Stomach (tissue), 9 donors: ENCODE results near the gene ABLIM2. TPM values are rescaled to one million over a fixed set of nuclear protein-coding genes. Genes with fewer than 3 reads are reported as not detected.

ENCODE experiments used
- DNase-seq, 2 donors: peaks; one replicate each; pipeline versions ENCODE4 v3.0.0 to v3.0.0-alpha.2; 2013 to 2019
- H3K27ac ChIP-seq, 5 donors: fragments of 200-600 bp in 4 of 5; sonication (generic) in 4 of 5; one replicate each; pipeline ENCODE4 v1.5.1; 2013 to 2019; ENCODE audit warnings: mild to moderate bottlenecking in 1 of 5, moderate library complexity in 1 of 5
- H3K27me3 ChIP-seq, 3 donors: fragments of 200-600 bp; sonication (generic); one replicate each; pipeline ENCODE4 v1.5.1; 2017 to 2019; ENCODE audit warnings: mixed run types in 1 of 3
- H3K36me3 ChIP-seq, 4 donors: fragments of 200-600 bp; sonication (generic); 1 replicate in 3 of 4; 2 replicates in 1 of 4; pipeline ENCODE4 v1.5.1; 2016 to 2019
- H3K4me1 ChIP-seq, 4 donors: fragments of 200-600 bp; sonication (generic); one replicate each; pipeline ENCODE4 v1.5.1; 2016 to 2019
- H3K4me3 ChIP-seq, 4 donors: fragments of 200-600 bp; sonication (generic) in 3 of 4; one replicate each; pipeline ENCODE4 v1.5.1; 2016 to 2019; ENCODE audit warnings: mild to moderate bottlenecking in 1 of 4
- H3K9me3 ChIP-seq, 4 donors: fragments of 200-600 bp; sonication (generic); one replicate each; pipeline ENCODE4 v1.5.1; 2016 to 2019
- CTCF ChIP-seq, 7 experiments: fragments of 450-650 bp in 4 of 7; fragments of 200-600 bp in 3 of 7; sonication (generic) in 3 of 7; IDR thresholded peaks; one replicate each; pipeline ENCODE4 v1.5.1; 2016 to 2019; ENCODE audit warnings: antibody characterized with exemption in 7 of 7, control low read depth in 2 of 7, mild to moderate bottlenecking in 1 of 7
- EP300 ChIP-seq: sonication (generic); formaldehyde crosslinking; IDR thresholded peaks from one replicate; pipeline ENCODE4 v1.6.1; 2017; ENCODE audit warnings: antibody characterized with exemption
- POLR2A ChIP-seq, 4 donors: fragments of 450-650 bp; IDR thresholded peaks; one replicate each; pipeline ENCODE4 v1.6.1; 2016; ENCODE audit warnings: antibody characterized with exemption in 4 of 4, control low read depth in 2 of 4, mild to moderate bottlenecking in 1 of 4, moderate library complexity in 1 of 4
- POLR2AphosphoS5 ChIP-seq, 3 donors: sonication (generic); formaldehyde crosslinking; IDR thresholded peaks; one replicate each; pipeline ENCODE4 v1.6.1; 2016; ENCODE audit warnings: antibody characterized with exemption in 3 of 3
- WGBS, 5 donors: extraction: QIAGEN DNeasy Blood & Tissue Kit in 3 of 5; methylation state at CpG; one replicate each; pipeline versions ENCODE4 v1.1.5 to v1.1.7; 2013 to 2018; 5-methylcytosine and 5-hydroxymethylcytosine counted together
- intact Hi-C: fragments of 100-400 bp; cut with DNase I; formaldehyde crosslinking; loops from one replicate; pipeline ENCODE4 v1.15.1; 2023; ENCODE audit warnings: low total_unique reads
- polyA plus RNA-seq, 3 donors: library from polyadenylated mRNA; stranded (reverse); fragments of 200-250 nt; gene quantifications; one replicate each; pipeline ENCODE4 v1.2.3, GENCODE V29; 2013
- total RNA-seq, 5 donors: library from RNA; depleted of rRNA; stranded (reverse); fragments of >200 nt; gene quantifications; one replicate each; pipeline versions ENCODE4 v1.1.0 to v1.2.3, GENCODE V29; 2014 to 2016
- donor health status: healthy with polysubstance abuse.
- donor health status: Bipolar disorder and iron deficiency.
- donor health status: healthy.

Gene ABLIM2
- total and polyA plus RNA-seq, 8 donors = 2.3 to 28.0 (median 5.5) TPM

GRCh38 chr4:8029689-8030088, 128.9 kb downstream of the ABLIM2 start:
- intact Hi-C loops = no loop called here
- 79 to 90% (median 84%) methylated on average over 11 to 12 of the region's 12 CpGs for WGBS, 5 donors
- DNase-seq = no peak
- H3K36me3 ChIP-seq = no peaks in the 10 kb centered on the region
- peaks cover 0 to 4% (median 0%) of the 10 kb centered on the region in 3 donors for H3K27me3 ChIP-seq
- no peaks in the 10 kb centered on the region for H3K9me3 ChIP-seq
- no peaks in the 10 kb centered on the region for H3K4me1 ChIP-seq
- H3K4me3 ChIP-seq = no peak overlapping the region
- no peak overlapping the region for H3K27ac ChIP-seq
- TF ChIP-seq CTCF (IDR thresholded peaks at IDR 0.05) = no peak
- TF ChIP-seq POLR2A (IDR thresholded peaks at IDR 0.05) = no peak
- no peak for TF ChIP-seq POLR2AphosphoS5 (IDR thresholded peaks at IDR 0.05)
- TF ChIP-seq EP300 = no peak

GRCh38 chr4:8028884-8029568, 129.6 kb downstream of the ABLIM2 start:
- no peak overlapping the region for H3K4me3 ChIP-seq
- no peak overlapping the region for H3K27ac ChIP-seq
- no peaks in the 10 kb centered on the region for H3K9me3 ChIP-seq
- no peak for TF ChIP-seq POLR2A (IDR thresholded peaks at IDR 0.05)
- no peak for TF ChIP-seq EP300
- no peak for TF ChIP-seq CTCF (IDR thresholded peaks at IDR 0.05)
- no peak for TF ChIP-seq POLR2AphosphoS5 (IDR thresholded peaks at IDR 0.05)
- intact Hi-C loops = no loop called here
- no peaks in the 10 kb centered on the region for H3K4me1 ChIP-seq
- 76 to 83% (median 77%) methylated on average over 20 of the region's 20 CpGs for WGBS, 5 donors
- no peak for DNase-seq
- peaks cover 0 to 4% (median 0%) of the 10 kb centered on the region in 3 donors for H3K27me3 ChIP-seq
- no peaks in the 10 kb centered on the region for H3K36me3 ChIP-seq

- Histone ChIP-seq H3K4me3 (no peak overlapping the region), H3K27me3 (peaks cover 0 to 4% (median 0%) of the 10 kb centered on the region in 3 donors), H3K9me3 (no peaks in the 10 kb centered on the region), H3K27ac (no peak overlapping the region), H3K4me1 (no peaks in the 10 kb centered on the region), H3K36me3 (no peaks in the 10 kb centered on the region)
- TF ChIP-seq CTCF (IDR thresholded peaks at IDR 0.05) = no peak
- no peak for TF ChIP-seq EP300
- no peak for TF ChIP-seq POLR2A (IDR thresholded peaks at IDR 0.05)
- TF ChIP-seq POLR2AphosphoS5 (IDR thresholded peaks at IDR 0.05) = no peak
- intact Hi-C loops = no loop called here
- WGBS, 5 donors = 92 to 96% (median 93%) methylated on average over 2 of the region's 2 CpGs
- DNase-seq = no peak
Observed at GRCh38 chr4:8028368-8028767, 130.2 kb downstream of the ABLIM2 start.

GRCh38 chr4:8026453-8026852, 132.2 kb downstream of the ABLIM2 start:
- H3K27me3 ChIP-seq = peaks cover 0 to 4% (median 0%) of the 10 kb centered on the region in 3 donors
- H3K9me3 ChIP-seq = no peaks in the 10 kb centered on the region
- 50 to 85% (median 75%) methylated on average over 2 to 3 of the region's 3 CpGs for WGBS, 5 donors
- no peaks in the 10 kb centered on the region for H3K36me3 ChIP-seq
- no peak for DNase-seq
- no peak overlapping the region for H3K27ac ChIP-seq
- TF ChIP-seq POLR2A (IDR thresholded peaks at IDR 0.05) (no peak), CTCF (IDR thresholded peaks at IDR 0.05) (no peak), POLR2AphosphoS5 (IDR thresholded peaks at IDR 0.05) (no peak), EP300 (no peak)
- intact Hi-C loops = no loop called here
- no peaks in the 10 kb centered on the region for H3K4me1 ChIP-seq
- H3K4me3 ChIP-seq = no peak overlapping the region
